ENCODE results near the gene LCN15. TPM values are rescaled to one million over a fixed set of nuclear protein-coding genes. Genes with fewer than 3 reads are reported as not detected.

LCN15 gene
- total RNA-seq, 1 donor from 2014 or later: not detected

DNA sequence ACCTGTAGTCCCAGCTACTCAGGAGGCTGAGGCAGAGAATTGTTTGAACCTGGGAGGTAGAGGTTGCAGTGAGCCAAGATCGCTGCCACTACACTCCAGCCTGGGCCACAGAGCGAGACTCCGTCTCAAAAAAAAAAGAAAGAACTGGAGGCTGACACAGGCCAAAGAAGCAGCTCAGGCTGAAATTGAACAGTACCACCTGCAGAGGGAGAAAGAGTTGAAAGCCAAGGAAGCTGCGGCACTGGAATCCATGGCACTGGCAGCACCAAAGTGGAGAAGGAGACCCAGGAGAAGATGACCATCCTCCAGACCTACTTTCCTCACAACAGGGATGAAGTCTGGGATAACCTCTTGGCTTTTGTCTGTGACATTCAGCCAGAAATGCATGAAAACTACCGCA is 15.5 kb upstream of the LCN15 start:
- no peak for DNase-seq (ENCODE audit: low read depth)
- TF ChIP-seq, protein P1, sequence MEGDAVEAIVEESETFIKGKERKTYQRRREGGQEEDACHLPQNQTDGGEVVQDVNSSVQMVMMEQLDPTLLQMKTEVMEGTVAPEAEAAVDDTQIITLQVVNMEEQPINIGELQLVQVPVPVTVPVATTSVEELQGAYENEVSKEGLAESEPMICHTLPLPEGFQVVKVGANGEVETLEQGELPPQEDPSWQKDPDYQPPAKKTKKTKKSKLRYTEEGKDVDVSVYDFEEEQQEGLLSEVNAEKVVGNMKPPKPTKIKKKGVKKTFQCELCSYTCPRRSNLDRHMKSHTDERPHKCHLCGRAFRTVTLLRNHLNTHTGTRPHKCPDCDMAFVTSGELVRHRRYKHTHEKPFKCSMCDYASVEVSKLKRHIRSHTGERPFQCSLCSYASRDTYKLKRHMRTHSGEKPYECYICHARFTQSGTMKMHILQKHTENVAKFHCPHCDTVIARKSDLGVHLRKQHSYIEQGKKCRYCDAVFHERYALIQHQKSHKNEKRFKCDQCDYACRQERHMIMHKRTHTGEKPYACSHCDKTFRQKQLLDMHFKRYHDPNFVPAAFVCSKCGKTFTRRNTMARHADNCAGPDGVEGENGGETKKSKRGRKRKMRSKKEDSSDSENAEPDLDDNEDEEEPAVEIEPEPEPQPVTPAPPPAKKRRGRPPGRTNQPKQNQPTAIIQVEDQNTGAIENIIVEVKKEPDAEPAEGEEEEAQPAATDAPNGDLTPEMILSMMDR (conservative IDR thresholded peaks at IDR 0.05; ENCODE audit: low read depth, low read length): peak; percentile 6
- H3K4me3 ChIP-seq (ENCODE audit: low read depth, low read length): no peak overlapping the region

DNA sequence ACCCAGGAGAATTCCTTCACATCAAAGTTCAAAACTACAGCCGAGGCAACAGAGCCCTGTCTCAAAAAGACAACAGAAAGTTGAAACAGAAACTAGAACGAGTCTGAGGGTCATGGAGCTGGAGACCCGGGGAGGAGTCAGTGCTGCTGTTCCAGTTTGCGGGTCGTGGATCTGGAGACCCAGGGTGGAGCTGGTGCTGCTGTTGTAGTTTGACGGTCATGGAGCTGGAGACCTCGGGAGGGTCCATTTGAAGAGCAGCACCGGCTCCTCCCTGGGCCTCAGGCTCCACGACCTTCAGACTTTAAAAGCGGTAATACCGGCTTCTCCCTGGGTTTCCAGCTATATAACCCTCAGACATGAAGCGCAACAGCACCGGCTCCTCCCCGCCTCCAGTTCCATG is 13.0 kb upstream of the LCN15 start:
- TF ChIP-seq, protein P1 (conservative IDR thresholded peaks at IDR 0.05; ENCODE audit: low read depth, low read length): no peak
- H3K4me3 ChIP-seq (ENCODE audit: low read depth, low read length): no peak overlapping the region
- no peak for DNase-seq (ENCODE audit: low read depth)

DNA sequence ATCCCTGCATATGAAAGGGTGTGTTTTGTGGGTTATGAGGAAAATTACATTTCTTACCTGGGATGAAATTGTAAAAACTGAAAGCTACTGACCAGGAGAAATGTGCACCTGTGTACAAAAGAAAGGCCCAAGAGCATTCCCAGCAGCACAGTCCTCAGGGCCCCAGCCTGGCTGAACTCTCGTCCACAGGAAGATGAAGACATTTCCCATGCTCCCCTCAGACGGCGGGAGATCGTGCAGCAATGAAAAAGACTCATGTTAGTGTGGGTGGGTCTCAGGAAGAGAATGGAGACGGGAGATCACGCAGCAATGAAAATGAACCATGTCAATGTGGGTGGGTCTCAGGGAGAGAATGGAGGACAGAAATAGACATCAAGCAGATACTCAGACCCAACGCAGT is 12.6 kb upstream of the LCN15 start:
- DNase-seq (ENCODE audit: low read depth): no peak
- H3K4me3 ChIP-seq (ENCODE audit: low read depth, low read length): no peak overlapping the region
- TF ChIP-seq, protein P1 (conservative IDR thresholded peaks at IDR 0.05; ENCODE audit: low read depth, low read length): no peak

DNA sequence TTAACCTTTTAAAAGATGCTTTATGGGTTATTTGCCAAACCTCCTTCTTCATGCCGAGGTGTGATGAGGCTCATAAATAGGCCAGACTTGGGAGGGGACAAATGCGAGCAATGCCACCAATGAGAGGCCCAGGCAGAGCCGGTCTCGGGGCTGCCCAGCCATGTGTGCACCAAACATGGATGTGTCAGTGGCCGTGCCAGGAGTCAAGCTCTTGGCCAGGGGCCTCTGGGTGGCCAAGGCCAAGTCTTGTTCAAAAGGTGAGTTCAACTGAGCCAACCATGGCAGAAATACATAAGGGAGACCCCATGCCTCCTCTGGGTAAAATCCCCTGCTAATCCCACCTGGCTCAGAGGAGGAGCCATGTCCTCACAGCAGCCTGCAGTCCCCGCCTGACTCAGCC is 10.9 kb upstream of the LCN15 start:
- TF ChIP-seq, protein P1 (conservative IDR thresholded peaks at IDR 0.05; ENCODE audit: low read depth, low read length): no peak
- DNase-seq (ENCODE audit: low read depth): no peak
- H3K4me3 ChIP-seq (ENCODE audit: low read depth, low read length): no peak overlapping the region

DNA sequence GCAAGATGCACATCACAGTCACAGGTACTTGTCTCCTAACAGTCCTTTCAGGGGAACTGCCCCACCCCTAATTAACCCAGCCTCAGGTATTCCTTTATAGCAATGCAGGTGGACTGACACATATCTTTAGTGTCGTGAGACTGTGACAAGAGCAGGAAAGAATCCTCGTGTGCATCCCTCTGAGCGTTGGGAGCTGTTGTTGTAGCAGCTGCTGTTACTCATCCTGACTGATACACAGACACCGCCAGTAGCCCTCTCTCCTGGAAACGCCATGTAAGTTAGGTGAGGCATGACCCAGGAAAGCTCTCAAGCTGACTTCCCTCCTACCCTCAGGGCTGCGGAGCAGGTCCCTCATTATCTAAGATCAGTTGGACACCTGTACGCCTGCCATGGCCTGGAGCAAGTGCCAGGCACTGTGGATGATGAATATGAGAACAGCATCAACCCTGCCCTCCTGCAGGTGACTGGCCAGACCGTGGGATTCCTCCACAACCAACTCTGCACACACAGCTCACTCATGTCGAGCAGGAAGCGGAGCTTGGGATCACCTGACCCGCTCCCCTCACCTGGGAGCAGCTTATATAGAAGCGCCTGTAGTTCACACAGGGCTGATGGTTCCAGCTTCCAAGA is 10.2 kb upstream of the LCN15 start:
- no peak for DNase-seq (ENCODE audit: low read depth)
- TF ChIP-seq, protein P1 (conservative IDR thresholded peaks at IDR 0.05; ENCODE audit: low read depth, low read length): no peak
- H3K4me3 ChIP-seq (ENCODE audit: low read depth, low read length): no peak overlapping the region

DNA sequence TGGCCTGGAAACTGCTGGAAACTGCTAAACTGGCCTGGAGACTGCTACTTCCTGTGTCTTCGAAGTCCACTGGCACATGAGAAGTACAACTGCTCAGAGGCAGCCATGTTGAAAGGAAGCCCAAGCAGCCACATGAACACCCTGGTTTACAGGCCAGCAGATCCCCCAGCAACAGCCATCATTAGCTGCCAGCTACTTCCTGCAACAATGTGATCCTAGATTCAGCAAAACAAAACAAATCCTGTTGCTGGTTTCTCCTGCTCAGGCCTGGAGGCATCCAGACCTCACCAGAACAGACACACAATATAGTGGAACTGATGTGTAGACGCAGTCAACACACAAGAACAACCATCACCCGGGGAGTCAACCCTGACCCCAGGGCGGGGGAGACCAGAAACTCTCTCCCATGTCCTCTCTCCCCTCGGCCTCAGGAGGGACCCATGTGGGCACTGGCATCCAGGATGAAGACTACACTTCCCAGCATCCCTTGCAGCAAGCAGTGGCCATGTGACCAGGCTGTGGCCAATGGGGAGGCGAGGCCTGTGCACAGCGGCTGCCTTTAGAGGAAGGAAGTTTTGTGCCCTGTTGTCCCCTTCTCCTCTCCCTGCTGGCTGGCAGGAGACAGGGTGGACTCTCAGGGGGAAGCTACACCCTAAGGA is 9.2 kb upstream of the LCN15 start:
- TF ChIP-seq, protein P1 (conservative IDR thresholded peaks at IDR 0.05; ENCODE audit: low read depth, low read length): no peak
- H3K4me3 ChIP-seq (ENCODE audit: low read depth, low read length): no peak overlapping the region
- DNase-seq (ENCODE audit: low read depth): no peak

Measured in epithelial cell of proximal tubule (primary cell).